K562 (cell line): Measurements from ENCODE around the gene SCAF11. TPM values are rescaled to one million over a fixed set of nuclear protein-coding genes. Genes with fewer than 3 reads are reported as not detected.
A peak's percentile ranks its signal among the peaks of the same experiment; 100 is the strongest.

Source experiments
- ATAC-seq: fragments of 200-7000 bp; cut with Tn5 transposase; 3 replicates; pipeline ENCODE4 v1.9.1; 2020; ENCODE audit warnings: moderate library complexity
- BruUV-seq: library from RNA; stranded (reverse); fragments of 400-500 nt; replicated peaks from 2 replicates; lab custom pipeline; 2021; lab: Mats Ljungman, UMichigan
- CTCF ChIA-PET: fragments of 300-600 bp; formaldehyde crosslinking; extraction: SDS; loops from one replicate; lab custom pipeline; 2021; ENCODE audit warnings: low intra/inter-chr PET ratio; lab: Yijun Ruan, JAX
- POLR2A ChIA-PET: fragments of 300-600, 350-650 bp; sonication (Branson Sonifier 250); formaldehyde crosslinking; extraction: SDS; loops from one replicate; lab custom pipeline; 2021; ENCODE audit warnings: antibody characterized with exemption, inconsistent platforms; lab: Yijun Ruan, JAX
- DNase-seq, 4 experiments: peaks; one replicate each; pipeline versions ENCODE4 v3.0.0 to v3.0.0-alpha.2; 2011 to 2018; ENCODE audit warnings: low spot score in 3 of 4, mixed read lengths in 3 of 4; ENCODE audit errors: extremely low read depth in 1 of 4
- FAIRE-seq: peaks from 2 replicates; lab custom pipeline; 2011; peaks lifted over from hg19 to GRCh38; lab: Jason Lieb, UNC
- H2AFZ ChIP-seq: 2 replicates; pipeline ENCODE4 v1.6.0; 2011; ENCODE audit warnings: low read depth, low read length, control low read depth, inconsistent platforms
- H3K27ac ChIP-seq: fragments of 200-600 bp; 3 replicates; pipeline ENCODE4 v1.8.0; 2011; ENCODE audit warnings: low read depth, mild to moderate bottlenecking, control low read depth, inconsistent platforms, low read length, moderate library complexity, mixed read lengths; ENCODE audit errors: extremely low read depth
- H3K27me3 ChIP-seq, 2 experiments: fragments of 300-600 bp in 1 of 2; 2 replicates in 1 of 2; 3 replicates in 1 of 2; pipeline versions ENCODE4 v1.6.0 to v1.8.0; 2011; ENCODE audit warnings: inconsistent platforms in 2 of 2, low read length in 2 of 2, mild to moderate bottlenecking in 1 of 2, mixed read lengths in 1 of 2, moderate library complexity in 1 of 2; ENCODE audit not compliant: control insufficient read depth in 2 of 2, insufficient read depth in 2 of 2
- H3K36me3 ChIP-seq: fragments of 300-600 bp; 3 replicates; pipeline ENCODE4 v1.8.0; 2011; ENCODE audit warnings: mild to moderate bottlenecking, low read length, inconsistent platforms; ENCODE audit not compliant: control insufficient read depth, insufficient read depth
- H3K4me1 ChIP-seq, 2 experiments: fragments of 200-600 bp in 1 of 2; replicated peaks in 1 of 2; 2 replicates in 1 of 2; 3 replicates in 1 of 2; pipeline versions ENCODE4 v1.5.1 to v1.8.0; 2011; ENCODE audit warnings: inconsistent platforms in 2 of 2, low read length in 2 of 2, mild to moderate bottlenecking in 1 of 2, mixed read lengths in 1 of 2, moderate library complexity in 1 of 2; ENCODE audit not compliant: control insufficient read depth in 2 of 2, insufficient read depth in 2 of 2
- H3K4me2 ChIP-seq: 2 replicates; pipeline ENCODE4 v1.6.1; 2011; ENCODE audit warnings: low read length, control low read depth, inconsistent platforms, mixed read lengths; ENCODE audit not compliant: insufficient read depth
- H3K4me3 ChIP-seq: fragments of 200-600 bp; sonication (generic), shearing (Covaris generic); 2 replicates; pipeline ENCODE4 v1.5.1; 2016; ENCODE audit warnings: control low read depth, inconsistent platforms
- H3K79me2 ChIP-seq: fragments of 200-600 bp; 3 replicates; pipeline ENCODE4 v1.8.0; 2011; ENCODE audit warnings: low read length, inconsistent platforms; ENCODE audit not compliant: control insufficient read depth, insufficient read depth
- H3K9ac ChIP-seq, 2 experiments: 2 replicates each; pipeline versions ENCODE4 v1.6.0 to v1.6.1; 2011; ENCODE audit warnings: low read depth in 2 of 2, low read length in 2 of 2, control low read depth in 1 of 2, inconsistent platforms in 1 of 2, mild to moderate bottlenecking in 1 of 2, mixed read lengths in 1 of 2; ENCODE audit not compliant: insufficient read depth in 1 of 2
- H3K9me1 ChIP-seq: one replicate; pipeline ENCODE4 v1.6.0; 2011; ENCODE audit warnings: inconsistent platforms, mild to moderate bottlenecking, low read length, moderate library complexity; ENCODE audit not compliant: control insufficient read depth, insufficient read depth
- H3K9me3 ChIP-seq: replicated peaks from 2 replicates; pipeline ENCODE4 v1.5.1; 2011; ENCODE audit warnings: low read depth, low read length, inconsistent platforms; ENCODE audit not compliant: control insufficient read depth, insufficient read depth
- H4K20me1 ChIP-seq: replicated peaks from 2 replicates; pipeline ENCODE4 v1.6.1; 2011; ENCODE audit warnings: low read length, inconsistent platforms, mixed read lengths; ENCODE audit not compliant: control insufficient read depth, insufficient read depth
- ADNP ChIP-seq: fragments of 200-800 bp; sonication (Bioruptor generic); IDR thresholded peaks from 2 replicates; pipeline ENCODE4 v1.6.1; 2016; ENCODE audit warnings: missing genetic modification characterization, missing compliant biosample characterization
- CEBPB ChIP-seq: fragments of 450-650 bp; IDR thresholded peaks from 2 replicates; pipeline ENCODE4 v1.6.1; 2016; ENCODE audit warnings: missing genetic modification characterization, missing compliant biosample characterization
- CEBPG ChIP-seq, 3 experiments: fragments of 200-800 bp in 1 of 3; sonication (Bioruptor generic) in 1 of 3; sonication (generic) in 1 of 3; formaldehyde crosslinking in 1 of 3; IDR thresholded peaks in 2 of 3; conservative IDR thresholded peaks in 1 of 3; 2 replicates each; pipeline versions ENCODE4 v1.6.1 to v1.8.0; 2016 to 2022; ENCODE audit warnings: missing compliant biosample characterization in 2 of 3, missing genetic modification characterization in 2 of 3, mild to moderate bottlenecking in 1 of 3, missing genetic modification reagents in 1 of 3
- KDM1A ChIP-seq, 2 experiments: fragments of 450-650 bp; IDR thresholded peaks; 2 replicates each; pipeline ENCODE4 v1.6.1; 2016; ENCODE audit warnings: mild to moderate bottlenecking in 2 of 2
- U2AF1 ChIP-seq: fragments of 200-400 bp; formaldehyde crosslinking; optimal IDR thresholded peaks from 2 replicates; pipeline ENCODE3; 2017; ENCODE audit warnings: mild to moderate bottlenecking, low read depth, low read length, moderate library complexity
- ZNF24 ChIP-seq: fragments of 450-650 bp; IDR thresholded peaks from 2 replicates; pipeline ENCODE4 v1.6.1; 2016
- WGBS: fragments of 100-300 bp; shearing (Covaris generic); methylation state at CpG from one replicate; pipeline ENCODE4 v1.1.6; 2016; ENCODE audit warnings: low coverage, mixed read lengths; ENCODE audit not compliant: insufficient coverage; ENCODE audit errors: missing lambda C conversion rate; 5-methylcytosine and 5-hydroxymethylcytosine counted together
- in situ Hi-C: fragments of 300-500 bp; cut with MboI; formaldehyde crosslinking; loops from 4 replicates; pipeline ENCODE4 v1.15.0; 2018; ENCODE audit warnings: inconsistent platforms, mixed read lengths
- intact Hi-C: fragments of 100-400 bp; cut with micrococcal nuclease; formaldehyde crosslinking; loops from 2 replicates; pipeline ENCODE4 v1.14.2; 2022
- polyA plus RNA-seq, 8 experiments: library from polyadenylated mRNA; depleted of rRNA in 4 of 8; stranded (reverse) in 5 of 8; unstranded in 3 of 8; fragments of >200 nt; fragmentation: Nextera tagmentation in 2 of 8; fragmentation: Illumina TruSeq in 1 of 8; extraction: Ambion mirVana in 2 of 8; extraction: Trizol in 1 of 8; gene quantifications; 2 replicates each; pipeline versions ENCODE4 v1.2.1 to v1.2.3, GENCODE V29; 2011 to 2014; ENCODE audit warnings: inconsistent platforms in 1 of 8, missing spikeins in 1 of 8
- total RNA-seq, 7 experiments: library from RNA; depleted of rRNA in 6 of 7; stranded (reverse); fragments of >200 nt in 6 of 7; fragmentation: Illumina TruSeq in 2 of 7; extraction: Trizol in 2 of 7; gene quantifications; 2 replicates each; pipeline versions ENCODE4 v1.2.1 to v1.2.3, GENCODE V29; 2011 to 2021; ENCODE audit warnings: low replicate concordance in 1 of 7

The SCAF11 gene
- total and polyA plus RNA-seq, 9 of the 15 experiments (the other 6 are each of a cell fraction or from before 2014, with no cell fraction given): 30.4 to 119 (median 80.0) TPM

- DNase-seq (no peak), ATAC-seq (no peak), FAIRE-seq (no peak)
- no peak for TF ChIP-seq U2AF1
- 0 out of 2 replicates have a peak, but pooled peaks have one; percentile 25 for TF ChIP-seq ADNP (tag)
- TF ChIP-seq KDM1A (IDR thresholded peaks at IDR 0.05): peak; percentile 59 to 62; a peak in 3 of 4 replicates
- H3K27me3 ChIP-seq: no peaks in the 10 kb centered on the region
- CTCF ChIA-PET: no interaction called here
- H3K9me3 ChIP-seq: no peaks in the 10 kb centered on the region
- 29% methylated on average over 3 of the region's 3 CpGs for WGBS
- H4K20me1 ChIP-seq: no peaks in the 10 kb centered on the region; the same call in 1 of the 2 replicates
- no TSS peak for BruUV-seq
- peak overlapping the region in 1 of 2 experiments; percentile 96; a peak in 2 of 4 replicates for H3K9ac ChIP-seq
- H3K79me2 ChIP-seq: peaks cover 78% of the 10 kb centered on the region
- POLR2A ChIA-PET: no interaction called here
- H3K36me3 ChIP-seq: peaks cover 35% of the 10 kb centered on the region
- H3K27ac ChIP-seq: no peak overlapping the region; the same call in 2 of the 3 replicates
- intact Hi-C loops (no loop called here), in situ Hi-C loops (no loop called here)
- H3K4me2 ChIP-seq: no peak overlapping the region; the same call in 1 of the 2 replicates
- peaks cover 8 to 16% of the 10 kb centered on the region in 2 experiments for H3K4me1 ChIP-seq
- H2AFZ ChIP-seq: no peak overlapping the region
- no peaks in the 10 kb centered on the region for H3K9me1 ChIP-seq
- peak overlapping the region; percentile 87 for H3K4me3 ChIP-seq
Measured at GRCh38 chr12:45988264-45988663, 2.1 kb downstream of the SCAF11 start.

- Histone ChIP-seq H4K20me1 (no peaks in the 10 kb centered on the region; the same call in 1 of the 2 replicates), H3K4me3 (no peak overlapping the region), H3K27ac (no peak overlapping the region), H3K9ac (no peak overlapping the region), H3K79me2 (peaks cover 87% of the 10 kb centered on the region), H3K9me1 (no peaks in the 10 kb centered on the region), H3K27me3 (no peaks in the 10 kb centered on the region), H3K9me3 (no peaks in the 10 kb centered on the region), H3K4me2 (peak overlapping the region; percentile 28), H3K36me3 (peaks cover 42% of the 10 kb centered on the region), H3K4me1 (peaks cover 8 to 16% of the 10 kb centered on the region in 2 experiments), H2AFZ (no peak overlapping the region)
- TF ChIP-seq CEBPG (CRISPR knock-in tag; IDR thresholded peaks at IDR 0.05) (no peak), CEBPG (tag; conservative IDR thresholded peaks at IDR 0.05 in 1 of 2, IDR thresholded peaks at IDR 0.05 in 1 of 2) (peak; percentile 8 to 39; a peak in 2 of 4 replicates), ZNF24 (no peak), CEBPB (peak; percentile 74)
- BruUV-seq: no TSS peak
- no peak for DNase-seq
- POLR2A ChIA-PET: interaction anchor here (0.7 kb wide), 1 partner anchor 532 kb away, joined by 3 read pairs; no protein-coding TSS in a partner anchor
- CTCF ChIA-PET: no interaction called here
- FAIRE-seq: no peak
- intact Hi-C loops (no loop called here), in situ Hi-C loops (no loop called here)
- ATAC-seq: no peak
- 44% methylated on average over 3 of the region's 3 CpGs for WGBS
Measured at GRCh38 chr12:45987340-45987727, 3.0 kb downstream of the SCAF11 start.
